Mesothelial cell of epicardium (in vitro differentiated cells): Measurements from ENCODE around the gene EFCAB5. TPM values are rescaled to one million over a fixed set of nuclear protein-coding genes. Genes with fewer than 3 reads are reported as not detected.
"Not testable (repeated sequence)": the region's sequence is repeated elsewhere in the genome, so short reads cannot be mapped to it uniquely, and the experiment has no call there.

Experiments
- DNase-seq, 2 experiments: peaks; one replicate each; pipeline ENCODE4 v3.0.0; 2021; ENCODE audit warnings: low spot score in 2 of 2; ENCODE audit not compliant: unreplicated experiment in 2 of 2
- H3K27ac Mint-ChIP-seq: 2 replicates; pipeline ENCODE4 v1.8.0; 2021; ENCODE audit warnings: mixed read lengths
- H3K27me3 Mint-ChIP-seq: 2 replicates; pipeline ENCODE4 v1.8.0; 2021; ENCODE audit warnings: low read depth, mixed read lengths
- H3K36me3 Mint-ChIP-seq: 2 replicates; pipeline ENCODE4 v1.8.0; 2021; ENCODE audit warnings: mixed read lengths
- H3K4me1 Mint-ChIP-seq: 2 replicates; pipeline ENCODE4 v1.8.0; 2021; ENCODE audit warnings: mixed read lengths
- H3K4me3 Mint-ChIP-seq: 2 replicates; pipeline ENCODE4 v1.8.0; 2021; ENCODE audit warnings: mild to moderate bottlenecking, moderate library complexity, mixed read lengths
- H3K9me3 Mint-ChIP-seq: 2 replicates; pipeline ENCODE4 v1.8.0; 2021; ENCODE audit warnings: mixed read lengths
- total RNA-seq: library from RNA; stranded (reverse); gene quantifications from 3 replicates; pipeline ENCODE4 v1.2.1, GENCODE V29; 2021
- TF ChIP-seq, protein P1 (sequence below): fragments of 200-600 bp; sonication (generic); IDR thresholded peaks from one replicate; pipeline ENCODE4 v1.5.0; 2021; ENCODE audit warnings: antibody characterized with exemption; ENCODE audit not compliant: unreplicated experiment

EFCAB5 gene
- total RNA-seq, 1 donor from 2014 or later = 0.58 TPM

DNA sequence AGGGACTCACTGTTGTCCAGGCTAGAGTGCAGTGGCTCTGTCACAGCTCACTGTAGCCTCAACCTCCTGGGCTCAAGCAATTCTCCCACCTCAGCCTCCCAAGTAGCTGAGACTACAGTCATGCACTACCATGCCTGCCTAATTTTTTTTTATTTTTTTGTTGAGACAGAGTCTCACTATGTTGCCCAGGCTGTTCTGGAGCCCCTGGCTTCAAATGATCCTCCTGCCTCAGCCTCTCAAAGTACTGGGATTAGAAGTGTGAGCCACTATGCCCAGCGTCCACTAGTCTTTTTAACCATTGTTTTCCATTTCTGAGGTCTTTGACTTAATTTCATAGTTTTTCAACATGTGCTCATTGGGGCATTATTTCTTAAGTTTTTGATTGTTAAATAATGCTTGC, 188.7 kb downstream of the EFCAB5 start:
- H3K36me3 Mint-ChIP-seq = peaks cover 24% of the 10 kb centered on the region
- no peaks in the 10 kb centered on the region for H3K9me3 Mint-ChIP-seq
- TF ChIP-seq, protein P1, sequence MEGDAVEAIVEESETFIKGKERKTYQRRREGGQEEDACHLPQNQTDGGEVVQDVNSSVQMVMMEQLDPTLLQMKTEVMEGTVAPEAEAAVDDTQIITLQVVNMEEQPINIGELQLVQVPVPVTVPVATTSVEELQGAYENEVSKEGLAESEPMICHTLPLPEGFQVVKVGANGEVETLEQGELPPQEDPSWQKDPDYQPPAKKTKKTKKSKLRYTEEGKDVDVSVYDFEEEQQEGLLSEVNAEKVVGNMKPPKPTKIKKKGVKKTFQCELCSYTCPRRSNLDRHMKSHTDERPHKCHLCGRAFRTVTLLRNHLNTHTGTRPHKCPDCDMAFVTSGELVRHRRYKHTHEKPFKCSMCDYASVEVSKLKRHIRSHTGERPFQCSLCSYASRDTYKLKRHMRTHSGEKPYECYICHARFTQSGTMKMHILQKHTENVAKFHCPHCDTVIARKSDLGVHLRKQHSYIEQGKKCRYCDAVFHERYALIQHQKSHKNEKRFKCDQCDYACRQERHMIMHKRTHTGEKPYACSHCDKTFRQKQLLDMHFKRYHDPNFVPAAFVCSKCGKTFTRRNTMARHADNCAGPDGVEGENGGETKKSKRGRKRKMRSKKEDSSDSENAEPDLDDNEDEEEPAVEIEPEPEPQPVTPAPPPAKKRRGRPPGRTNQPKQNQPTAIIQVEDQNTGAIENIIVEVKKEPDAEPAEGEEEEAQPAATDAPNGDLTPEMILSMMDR = no peak
- DNase-seq = no peak
- no peaks in the 10 kb centered on the region for H3K27me3 Mint-ChIP-seq
- H3K4me1 Mint-ChIP-seq = no peaks in the 10 kb centered on the region
- no peak overlapping the region for H3K27ac Mint-ChIP-seq
- H3K4me3 Mint-ChIP-seq = no peak overlapping the region

DNA sequence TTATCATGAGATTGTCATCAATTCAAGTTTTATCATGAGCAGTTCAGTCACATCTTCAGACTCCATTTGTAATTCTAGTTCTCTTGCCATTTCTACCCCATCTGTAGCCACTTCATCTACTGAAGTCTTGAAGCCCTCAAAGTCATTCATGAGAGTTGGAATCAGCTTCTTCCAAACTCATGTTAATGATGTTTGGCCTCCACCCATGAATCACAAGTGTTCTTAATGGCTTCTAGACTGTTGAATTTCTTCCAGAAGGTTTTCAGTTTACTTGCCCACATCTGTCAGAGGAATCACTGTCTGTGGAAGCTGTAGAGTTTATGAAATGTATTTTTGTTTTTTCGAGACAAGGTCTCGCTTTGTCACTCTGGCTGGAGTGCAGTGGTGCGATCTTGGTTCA, 191.2 kb downstream of the EFCAB5 start:
- no peaks in the 10 kb centered on the region for H3K27me3 Mint-ChIP-seq
- TF ChIP-seq, protein P1 = no peak
- no peaks in the 10 kb centered on the region for H3K4me1 Mint-ChIP-seq
- no peak overlapping the region for H3K27ac Mint-ChIP-seq
- peaks cover 24% of the 10 kb centered on the region for H3K36me3 Mint-ChIP-seq
- H3K9me3 Mint-ChIP-seq = no peaks in the 10 kb centered on the region
- no peak overlapping the region for H3K4me3 Mint-ChIP-seq
- no peak for DNase-seq

DNA sequence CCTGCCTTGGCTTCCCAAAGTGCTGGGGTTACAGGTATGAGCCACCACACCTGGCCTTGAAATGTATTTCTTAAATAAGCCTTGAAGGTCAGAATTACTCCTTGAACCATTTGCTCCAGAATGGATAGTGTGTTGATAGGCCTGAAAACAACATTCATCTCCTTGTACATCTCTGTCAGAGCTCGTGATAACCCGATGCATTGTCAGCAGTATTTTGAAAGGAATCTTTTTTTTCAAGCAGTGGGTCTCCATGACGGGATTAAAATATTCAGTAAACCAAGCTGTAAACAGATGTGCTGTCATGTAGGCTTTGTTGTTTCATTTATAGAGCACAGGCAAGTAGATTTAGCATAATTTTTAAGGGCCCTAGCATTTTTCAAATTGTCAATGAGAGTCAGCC, 191.8 kb downstream of the EFCAB5 start:
- peaks cover 25% of the 10 kb centered on the region for H3K36me3 Mint-ChIP-seq
- H3K4me3 Mint-ChIP-seq = no peak overlapping the region
- no peak overlapping the region for H3K27ac Mint-ChIP-seq
- TF ChIP-seq, protein P1 = no peak
- H3K27me3 Mint-ChIP-seq = no peaks in the 10 kb centered on the region
- H3K4me1 Mint-ChIP-seq = no peaks in the 10 kb centered on the region
- DNase-seq = no peak
- H3K9me3 Mint-ChIP-seq = no peaks in the 10 kb centered on the region

DNA sequence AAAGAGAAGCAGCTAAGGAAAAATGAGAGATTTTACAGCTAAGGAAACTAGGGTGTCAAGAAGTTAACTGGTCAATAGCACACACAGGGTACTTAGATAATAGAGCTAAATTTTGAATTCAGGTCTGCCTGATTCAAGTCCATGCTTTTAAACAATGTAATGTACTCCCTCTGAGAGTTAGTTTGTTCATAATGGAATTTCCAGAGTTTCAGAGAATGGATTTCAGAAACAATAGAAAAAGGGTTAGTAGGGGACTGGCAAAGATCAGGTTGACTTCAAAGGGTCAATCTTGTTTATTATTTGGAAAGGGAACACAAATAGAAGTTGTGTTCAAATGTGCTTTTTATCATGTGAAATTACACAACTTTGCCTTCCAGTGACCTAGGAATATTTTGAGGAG, 193.1 kb downstream of the EFCAB5 start:
- no peak overlapping the region for H3K27ac Mint-ChIP-seq
- peaks cover 30% of the 10 kb centered on the region for H3K36me3 Mint-ChIP-seq

DNA sequence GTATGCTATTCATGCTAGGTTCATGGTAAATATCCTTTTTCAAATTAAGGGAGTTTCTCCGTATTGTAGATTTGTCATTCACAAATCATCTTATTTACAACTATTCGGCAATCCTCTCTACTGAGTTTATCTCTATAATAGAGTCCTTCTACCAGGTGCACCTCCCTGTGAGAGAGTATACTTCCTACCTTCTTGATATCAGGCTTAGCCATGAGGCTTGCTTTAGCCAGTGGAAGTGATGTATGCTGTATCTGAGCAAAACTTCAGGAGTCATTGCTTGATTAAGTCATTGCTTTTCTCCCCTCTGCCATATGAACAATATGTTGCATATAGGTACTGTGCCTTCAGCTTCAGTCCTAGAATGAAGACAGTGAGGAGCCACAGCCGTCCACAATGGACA, 195.7 kb downstream of the EFCAB5 start:
- H3K4me1 Mint-ChIP-seq = no peaks in the 10 kb centered on the region
- TF ChIP-seq, protein P1 = no peak
- H3K9me3 Mint-ChIP-seq = no peaks in the 10 kb centered on the region
- no peak overlapping the region for H3K4me3 Mint-ChIP-seq
- H3K36me3 Mint-ChIP-seq = peaks cover 27% of the 10 kb centered on the region
- no peaks in the 10 kb centered on the region for H3K27me3 Mint-ChIP-seq
- H3K27ac Mint-ChIP-seq = no peak overlapping the region
- no peak for DNase-seq

More for the DNA sequence above, 193.1 kb downstream of the EFCAB5 start:
- Mint-ChIP-seq H3K4me3 (no peak overlapping the region), H3K27me3 (no peaks in the 10 kb centered on the region), H3K9me3 (no peaks in the 10 kb centered on the region), H3K4me1 (no peaks in the 10 kb centered on the region)
- no peak for DNase-seq
- TF ChIP-seq, protein P1 = no peak

DNA sequence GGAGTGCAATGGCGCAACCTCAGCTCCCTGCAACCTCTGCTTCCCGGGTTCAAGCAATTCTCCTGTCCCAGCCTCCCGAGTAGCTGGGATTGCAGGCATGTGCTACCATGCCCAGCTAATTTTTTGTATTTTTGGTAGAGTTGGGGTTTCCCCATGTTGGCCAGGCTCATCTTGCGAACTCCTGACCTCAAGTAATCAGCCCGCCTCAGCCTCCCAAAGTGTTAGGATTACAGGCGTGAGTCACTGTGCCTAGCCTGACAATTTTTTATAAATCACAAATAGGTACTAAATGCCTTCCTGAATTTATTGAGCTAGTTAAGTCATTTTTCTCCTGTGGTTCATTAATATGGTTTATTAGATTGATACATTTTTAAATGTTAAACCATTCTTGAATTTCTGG, 206.4 kb downstream of the EFCAB5 start:
- H3K36me3 Mint-ChIP-seq = peaks cover 10% of the 10 kb centered on the region
- not testable (repeated sequence) for H3K4me3 Mint-ChIP-seq, H3K27me3 Mint-ChIP-seq, H3K9me3 Mint-ChIP-seq, H3K4me1 Mint-ChIP-seq, DNase-seq
- H3K27ac Mint-ChIP-seq = peak overlapping the region; percentile 14
